ENCODE results near the gene KCNK15. TPM values are rescaled to one million over a fixed set of nuclear protein-coding genes. Genes with fewer than 3 reads are reported as not detected.

KCNK15 gene
- total and polyA plus RNA-seq, 4 donors = 0.08 to 0.11 (median 0.08) TPM; not detected in 1

DNA sequence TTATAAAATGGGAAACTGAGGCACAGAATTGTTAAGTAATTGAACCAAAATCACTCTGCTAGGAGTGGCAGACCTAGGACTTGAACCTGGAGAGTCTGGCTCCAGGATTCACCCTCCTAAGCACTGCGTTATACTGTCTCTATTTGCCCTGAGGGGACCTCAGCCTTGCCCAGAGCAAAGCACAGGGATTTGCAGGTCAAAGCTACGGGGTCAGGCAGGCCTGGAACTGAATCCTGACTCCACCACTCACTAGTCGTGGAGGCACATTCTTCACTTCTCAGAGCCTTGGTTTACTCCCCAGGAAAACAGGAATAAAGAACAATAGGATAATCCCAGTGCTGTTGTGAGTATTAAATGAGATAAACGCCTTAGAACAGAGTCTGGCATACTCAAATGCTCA is 19.4 kb downstream of the KCNK15 start:
- Histone ChIP-seq H3K27me3 (ENCODE audit: control insufficient read depth in 4 of 4, insufficient read depth in 4 of 4, low read length in 3 of 4) (no peaks in the 10 kb centered on the region), H3K4me3 (ENCODE audit: low read depth in 1 of 3, low read length in 3 of 3) (no peak overlapping the region), H3K27ac (ENCODE audit: low read depth in 1 of 2, low read length in 2 of 2) (no peak overlapping the region), H3K9ac (ENCODE audit: low read depth in 1 of 2, low read length in 2 of 2) (no peak overlapping the region), H3K4me1 (ENCODE audit: control insufficient read depth in 4 of 4, insufficient read depth in 4 of 4, low read length in 3 of 4) (no peaks in the 10 kb centered on the region), H3K9me3 (ENCODE audit: control insufficient read depth in 4 of 4, low read length in 3 of 4) (no peaks in the 10 kb centered on the region), H3K36me3 (ENCODE audit: control insufficient read depth in 4 of 4, insufficient read depth in 3 of 4, low read depth in 1 of 4, low read length in 3 of 4) (no peaks in the 10 kb centered on the region)
- TF ChIP-seq SP1 (IDR thresholded peaks at IDR 0.05) (no peak), HNF4G (IDR thresholded peaks at IDR 0.05) (no peak), TAF1 (conservative IDR thresholded peaks at IDR 0.05) (no peak), HNF4A (conservative IDR thresholded peaks at IDR 0.05) (no peak), FOXA2 (IDR thresholded peaks at IDR 0.05) (no peak), YY1 (IDR thresholded peaks at IDR 0.05) (no peak), RAD21 (IDR thresholded peaks at IDR 0.05) (no peak), JUND (IDR thresholded peaks at IDR 0.05) (no peak), NR2F2 (IDR thresholded peaks at IDR 0.05) (no peak), ATF3 (IDR thresholded peaks at IDR 0.05) (no peak), RXRA (IDR thresholded peaks at IDR 0.05) (no peak), EGR1 (IDR thresholded peaks at IDR 0.05; ENCODE audit: low read depth in 2 of 2) (no peak), CTCF (IDR thresholded peaks at IDR 0.05; ENCODE audit: low read depth, low read length, missing input control) (no peak), GABPA (IDR thresholded peaks at IDR 0.05 in 1 of 2, conservative IDR thresholded peaks at IDR 0.05 in 1 of 2) (no peak), FOXA1 (IDR thresholded peaks at IDR 0.05) (no peak)
- TF ChIP-seq, protein P1, sequence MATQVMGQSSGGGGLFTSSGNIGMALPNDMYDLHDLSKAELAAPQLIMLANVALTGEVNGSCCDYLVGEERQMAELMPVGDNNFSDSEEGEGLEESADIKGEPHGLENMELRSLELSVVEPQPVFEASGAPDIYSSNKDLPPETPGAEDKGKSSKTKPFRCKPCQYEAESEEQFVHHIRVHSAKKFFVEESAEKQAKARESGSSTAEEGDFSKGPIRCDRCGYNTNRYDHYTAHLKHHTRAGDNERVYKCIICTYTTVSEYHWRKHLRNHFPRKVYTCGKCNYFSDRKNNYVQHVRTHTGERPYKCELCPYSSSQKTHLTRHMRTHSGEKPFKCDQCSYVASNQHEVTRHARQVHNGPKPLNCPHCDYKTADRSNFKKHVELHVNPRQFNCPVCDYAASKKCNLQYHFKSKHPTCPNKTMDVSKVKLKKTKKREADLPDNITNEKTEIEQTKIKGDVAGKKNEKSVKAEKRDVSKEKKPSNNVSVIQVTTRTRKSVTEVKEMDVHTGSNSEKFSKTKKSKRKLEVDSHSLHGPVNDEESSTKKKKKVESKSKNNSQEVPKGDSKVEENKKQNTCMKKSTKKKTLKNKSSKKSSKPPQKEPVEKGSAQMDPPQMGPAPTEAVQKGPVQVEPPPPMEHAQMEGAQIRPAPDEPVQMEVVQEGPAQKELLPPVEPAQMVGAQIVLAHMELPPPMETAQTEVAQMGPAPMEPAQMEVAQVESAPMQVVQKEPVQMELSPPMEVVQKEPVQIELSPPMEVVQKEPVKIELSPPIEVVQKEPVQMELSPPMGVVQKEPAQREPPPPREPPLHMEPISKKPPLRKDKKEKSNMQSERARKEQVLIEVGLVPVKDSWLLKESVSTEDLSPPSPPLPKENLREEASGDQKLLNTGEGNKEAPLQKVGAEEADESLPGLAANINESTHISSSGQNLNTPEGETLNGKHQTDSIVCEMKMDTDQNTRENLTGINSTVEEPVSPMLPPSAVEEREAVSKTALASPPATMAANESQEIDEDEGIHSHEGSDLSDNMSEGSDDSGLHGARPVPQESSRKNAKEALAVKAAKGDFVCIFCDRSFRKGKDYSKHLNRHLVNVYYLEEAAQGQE (IDR thresholded peaks at IDR 0.05) = no peak
- TF ChIP-seq, protein P2, sequence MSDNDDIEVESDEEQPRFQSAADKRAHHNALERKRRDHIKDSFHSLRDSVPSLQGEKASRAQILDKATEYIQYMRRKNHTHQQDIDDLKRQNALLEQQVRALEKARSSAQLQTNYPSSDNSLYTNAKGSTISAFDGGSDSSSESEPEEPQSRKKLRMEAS (IDR thresholded peaks at IDR 0.05) = no peak
- TF ChIP-seq, protein P3, sequence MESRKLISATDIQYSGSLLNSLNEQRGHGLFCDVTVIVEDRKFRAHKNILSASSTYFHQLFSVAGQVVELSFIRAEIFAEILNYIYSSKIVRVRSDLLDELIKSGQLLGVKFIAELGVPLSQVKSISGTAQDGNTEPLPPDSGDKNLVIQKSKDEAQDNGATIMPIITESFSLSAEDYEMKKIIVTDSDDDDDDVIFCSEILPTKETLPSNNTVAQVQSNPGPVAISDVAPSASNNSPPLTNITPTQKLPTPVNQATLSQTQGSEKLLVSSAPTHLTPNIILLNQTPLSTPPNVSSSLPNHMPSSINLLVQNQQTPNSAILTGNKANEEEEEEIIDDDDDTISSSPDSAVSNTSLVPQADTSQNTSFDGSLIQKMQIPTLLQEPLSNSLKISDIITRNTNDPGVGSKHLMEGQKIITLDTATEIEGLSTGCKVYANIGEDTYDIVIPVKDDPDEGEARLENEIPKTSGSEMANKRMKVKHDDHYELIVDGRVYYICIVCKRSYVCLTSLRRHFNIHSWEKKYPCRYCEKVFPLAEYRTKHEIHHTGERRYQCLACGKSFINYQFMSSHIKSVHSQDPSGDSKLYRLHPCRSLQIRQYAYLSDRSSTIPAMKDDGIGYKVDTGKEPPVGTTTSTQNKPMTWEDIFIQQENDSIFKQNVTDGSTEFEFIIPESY (IDR thresholded peaks at IDR 0.05) = no peak
- DNase-seq (ENCODE audit: low spot score) = no peak
- 49% methylated on average over 4 of the region's 4 CpGs for WGBS
